B cell (primary cell): Measurements from ENCODE around the gene ZBTB44. TPM values are rescaled to one million over a fixed set of nuclear protein-coding genes. Genes with fewer than 3 reads are reported as not detected.

Experiments used
- ATAC-seq: fragments of 200-7000 bp; cut with Tn5 transposase; one replicate; pipeline ENCODE4 v1.10.0; 2021; ENCODE audit warnings: low read depth, mild to moderate bottlenecking, moderate number of reproducible peaks, moderate library complexity
- CTCF ChIA-PET: fragments of 350-600 bp; sonication (Branson Sonifier 250); formaldehyde crosslinking; loops from one replicate; lab custom pipeline; 2021; ENCODE audit warnings: antibody characterized with exemption, inconsistent platforms; lab: Charles Lee
- POLR2A ChIA-PET: fragments of 350-600 bp; sonication (Branson Sonifier 250); formaldehyde crosslinking; loops from one replicate; lab custom pipeline; 2021; ENCODE audit warnings: antibody characterized with exemption; lab: Charles Lee
- DNase-seq: peaks from one replicate; pipeline ENCODE4 v3.0.0; 2013
- H2AFZ ChIP-seq: 2 replicates; pipeline ENCODE4 v1.6.1; 2012; ENCODE audit warnings: mild to moderate bottlenecking, low read depth, low read length; ENCODE audit not compliant: insufficient read depth, poor library complexity, severe bottlenecking
- H3K27ac ChIP-seq, 2 donors: 1 replicate in 1 of 2; 2 replicates in 1 of 2; pipeline ENCODE4 v1.5.1; 2012 to 2013; ENCODE audit warnings: low read length in 2 of 2, mild to moderate bottlenecking in 2 of 2, moderate library complexity in 1 of 2
- H3K27me3 ChIP-seq, 4 experiments: fragments of 200-600 bp in 1 of 4; sonication (generic) in 1 of 4; replicated peaks in 1 of 4; 1 replicate in 2 of 4; 2 replicates in 2 of 4; pipeline versions ENCODE4 v1.6.1 to v1.7.0; 2013 to 2016; ENCODE audit warnings: low read length in 3 of 4, mild to moderate bottlenecking in 2 of 4, mixed read lengths in 1 of 4, moderate library complexity in 1 of 4; ENCODE audit not compliant: insufficient read depth in 4 of 4, control insufficient read depth in 3 of 4; ENCODE audit errors: control extremely low read depth in 1 of 4
- H3K36me3 ChIP-seq, 2 experiments: replicated peaks in 1 of 2; 1 replicate in 1 of 2; 2 replicates in 1 of 2; pipeline versions ENCODE4 v1.6.1 to v1.7.1; 2013; ENCODE audit warnings: low read length in 1 of 2; ENCODE audit not compliant: insufficient read depth in 2 of 2, control insufficient read depth in 1 of 2; ENCODE audit errors: control extremely low read depth in 1 of 2, extremely low read depth in 1 of 2
- H3K4me1 ChIP-seq, 2 donors: fragments of 200-600 bp in 1 of 2; sonication (generic) in 1 of 2; 1 replicate in 1 of 2; 2 replicates in 1 of 2; pipeline versions ENCODE4 v1.5.1 to v1.6.1; 2013 to 2017; ENCODE audit warnings: low read length in 2 of 2; ENCODE audit not compliant: control insufficient read depth in 2 of 2, insufficient read depth in 2 of 2
- H3K4me2 ChIP-seq: replicated peaks from 2 replicates; pipeline ENCODE3; 2012; ENCODE audit warnings: mild to moderate bottlenecking, low read depth, low read length; ENCODE audit not compliant: poor library complexity, severe bottlenecking
- H3K4me3 ChIP-seq, 5 experiments: fragments of 200-600 bp in 1 of 5; sonication (generic) in 1 of 5; 1 replicate in 3 of 5; 2 replicates in 2 of 5; pipeline versions ENCODE4 v1.5.1 to v1.7.0; 2011 to 2016; ENCODE audit warnings: low read length in 4 of 5, mild to moderate bottlenecking in 4 of 5, low read depth in 2 of 5, control low read depth in 1 of 5, moderate library complexity in 1 of 5; ENCODE audit not compliant: insufficient read depth in 1 of 5; ENCODE audit errors: control extremely low read depth in 1 of 5, extremely low read depth in 1 of 5
- H3K79me2 ChIP-seq: fragments of 200-600 bp; sonication (generic); one replicate; pipeline ENCODE4 v1.6.0; 2016; ENCODE audit warnings: low read length; ENCODE audit not compliant: control insufficient read depth, insufficient read depth
- H3K9ac ChIP-seq: fragments of 200-600 bp; sonication (generic); 2 replicates; pipeline ENCODE4 v1.6.1; 2017; ENCODE audit warnings: mild to moderate bottlenecking, low read length, moderate library complexity
- H3K9me3 ChIP-seq, 3 donors: one replicate each; pipeline versions ENCODE4 v1.6.1 to v1.7.1; 2013; ENCODE audit warnings: low read length in 2 of 3; ENCODE audit not compliant: control insufficient read depth in 2 of 3, insufficient read depth in 1 of 3; ENCODE audit errors: control extremely low read depth in 1 of 3
- H4K20me1 ChIP-seq: 2 replicates; pipeline ENCODE4 v1.6.0; 2012; ENCODE audit warnings: mild to moderate bottlenecking, low read length; ENCODE audit not compliant: insufficient read depth, control insufficient read depth, poor library complexity, severe bottlenecking
- H3K27ac Mint-ChIP-seq: one replicate; pipeline ENCODE4 v1.8.0; 2021; ENCODE audit warnings: mixed read lengths
- H3K27me3 Mint-ChIP-seq: one replicate; pipeline ENCODE4 v1.8.0; 2021; ENCODE audit warnings: mixed read lengths
- H3K4me1 Mint-ChIP-seq: one replicate; pipeline ENCODE4 v1.8.0; 2021; ENCODE audit warnings: mixed read lengths
- H3K4me3 Mint-ChIP-seq: one replicate; pipeline ENCODE4 v1.8.0; 2021; ENCODE audit warnings: mixed read lengths
- H3K9me3 Mint-ChIP-seq: one replicate; pipeline ENCODE4 v1.8.0; 2022; ENCODE audit warnings: mixed read lengths; ENCODE audit not compliant: insufficient read depth
- CTCF ChIP-seq: fragments of 200-600 bp; IDR thresholded peaks from one replicate; pipeline ENCODE4 v1.8.0; 2022; ENCODE audit warnings: antibody characterized with exemption, mild to moderate bottlenecking
- EZH2 ChIP-seq: IDR thresholded peaks from 2 replicates; pipeline ENCODE4 v1.6.1; 2012; ENCODE audit warnings: borderline replicate concordance, low read depth, mild to moderate bottlenecking, moderate library complexity, low read length; ENCODE audit not compliant: insufficient read depth, poor library complexity, severe bottlenecking
- WGBS: methylation state at CpG from one replicate; pipeline ENCODE4 v1.1.5; 2013; ENCODE audit warnings: missing lambda C conversion rate; ENCODE audit not compliant: insufficient coverage; 5-methylcytosine and 5-hydroxymethylcytosine counted together
- intact Hi-C: fragments of 100-400 bp; cut with micrococcal nuclease; formaldehyde crosslinking; loops from one replicate; pipeline ENCODE4 v1.10.0; 2022
- polyA plus RNA-seq: library from polyadenylated mRNA; depleted of rRNA; stranded (reverse); fragments of >200 nt; gene quantifications from 2 replicates; pipeline ENCODE4 v1.2.3, GENCODE V29; 2012
- total RNA-seq, 2 donors: library from RNA; stranded (reverse); fragments of 120-200 nt in 1 of 2; gene quantifications; 1 replicate in 1 of 2; 2 replicates in 1 of 2; pipeline versions ENCODE4 v1.2.3 to v1.2.4, GENCODE V29; 2013 to 2022

Gene ZBTB44
- total and polyA plus RNA-seq, 2 donors (not counting 1 experiment from before 2014, with no cell fraction given), result 23.3 to 89.4 TPM

- H3K4me1 Mint-ChIP-seq, result no peaks in the 10 kb centered on the region
- intact Hi-C loops, result no loop called here
- H3K27ac Mint-ChIP-seq, result no peak overlapping the region
Observed at GRCh38 chr11:130344841-130345240, 30.1 kb upstream of the ZBTB44 start.

More at GRCh38 chr11:130344841-130345240, 30.1 kb upstream of the ZBTB44 start:
- Histone ChIP-seq H4K20me1 (no peaks in the 10 kb centered on the region), H3K9me3 (peaks cover 3 to 9% (median 4%) of the 10 kb centered on the region in 3 donors), H3K27me3 (no peaks in the 10 kb centered on the region), H2AFZ (no peak overlapping the region), H3K9ac (no peak overlapping the region), H3K36me3 (no peaks in the 10 kb centered on the region), H3K27ac (no peak overlapping the region), H3K4me3 (no peak overlapping the region), H3K4me2 (no peak overlapping the region), H3K79me2 (no peaks in the 10 kb centered on the region), H3K4me1 (no peaks in the 10 kb centered on the region)
- TF ChIP-seq EZH2, result no peak
- no peak for TF ChIP-seq CTCF
- ChIA-PET POLR2A (no interaction called here), CTCF (interaction anchor here (1.1 kb wide), 1 partner anchor 87 kb away, joined by 4 read pairs; no protein-coding TSS in a partner anchor)
- no CpG with 5 or more reads among the region's 1 CpG for WGBS
- Mint-ChIP-seq H3K9me3 (no peaks in the 10 kb centered on the region), H3K27me3 (no peaks in the 10 kb centered on the region), H3K4me3 (no peak overlapping the region)
- ATAC-seq (no peak), DNase-seq (no peak)
